K562 (cell line): ENCODE results near the gene ANKRD65. TPM values are rescaled to one million over a fixed set of nuclear protein-coding genes. Genes with fewer than 3 reads are reported as not detected.

ENCODE experiments used
- ETS2 ChIP-seq: IDR thresholded peaks from 2 replicates; pipeline ENCODE4 v1.6.1; 2016; ENCODE audit warnings: borderline replicate concordance, missing genetic modification characterization, mild to moderate bottlenecking, moderate library complexity, missing compliant biosample characterization; ENCODE audit not compliant: poor library complexity, severe bottlenecking
- ZC3H4 ChIP-seq: sonication (generic); formaldehyde crosslinking; IDR thresholded peaks from 2 replicates; pipeline ENCODE4 v1.9.0; 2021; ENCODE audit warnings: missing genetic modification reagents, borderline replicate concordance
- ZNF830 ChIP-seq: fragments of 250-450 bp; sonication (Bioruptor Pico); IDR thresholded peaks from 2 replicates; pipeline ENCODE4 v1.5.0; 2021; ENCODE audit warnings: mild to moderate bottlenecking
- polyA plus RNA-seq, 8 experiments: library from polyadenylated mRNA; depleted of rRNA in 4 of 8; stranded (reverse) in 5 of 8; unstranded in 3 of 8; fragments of >200 nt; fragmentation: Nextera tagmentation in 2 of 8; fragmentation: Illumina TruSeq in 1 of 8; extraction: Ambion mirVana in 2 of 8; extraction: Trizol in 1 of 8; gene quantifications; 2 replicates each; pipeline versions ENCODE4 v1.2.1 to v1.2.3, GENCODE V29; 2011 to 2014; ENCODE audit warnings: inconsistent platforms in 1 of 8, missing spikeins in 1 of 8
- total RNA-seq, 7 experiments: library from RNA; depleted of rRNA in 6 of 7; stranded (reverse); fragments of >200 nt in 6 of 7; fragmentation: Illumina TruSeq in 2 of 7; extraction: Trizol in 2 of 7; gene quantifications; 2 replicates each; pipeline versions ENCODE4 v1.2.1 to v1.2.3, GENCODE V29; 2011 to 2021; ENCODE audit warnings: low replicate concordance in 1 of 7
- TF ChIP-seq, protein P1 (sequence below): fragments of 450-650 bp; IDR thresholded peaks from 2 replicates; pipeline ENCODE4 v1.6.1; 2014; ENCODE audit warnings: low read depth, mild to moderate bottlenecking, moderate library complexity, borderline replicate concordance
- TF ChIP-seq, protein P2 (sequence below): sonication (generic); formaldehyde crosslinking; IDR thresholded peaks from 2 replicates; pipeline ENCODE4 v1.8.0; 2022; ENCODE audit warnings: missing genetic modification reagents, mild to moderate bottlenecking, moderate library complexity, borderline replicate concordance
- TF ChIP-seq, protein P3 (sequence below), 2 experiments: fragments of 450-650 bp; formaldehyde crosslinking in 1 of 2; IDR thresholded peaks; 2 replicates each; pipeline versions ENCODE4 v1.4.0 to v1.6.1; 2014 to 2020; ENCODE audit warnings: mild to moderate bottlenecking in 2 of 2, borderline replicate concordance in 1 of 2, low read depth in 1 of 2
- TF ChIP-seq, protein P4 (sequence below): fragments of 250-450 bp; sonication (Bioruptor Pico); IDR thresholded peaks from 2 replicates; pipeline ENCODE4 v1.8.0; 2021; ENCODE audit warnings: moderate library complexity, mild to moderate bottlenecking, inconsistent platforms
- TF ChIP-seq, protein P5 (sequence below): fragments of 250-450 bp; sonication (Bioruptor Pico); IDR thresholded peaks from 2 replicates; pipeline ENCODE4 v1.9.0; 2021; ENCODE audit warnings: mild to moderate bottlenecking, inconsistent platforms

The ANKRD65 gene
- total and polyA plus RNA-seq, 9 of the 15 experiments (the other 6 are each of a cell fraction or from before 2014, with no cell fraction given), result not detected

DNA sequence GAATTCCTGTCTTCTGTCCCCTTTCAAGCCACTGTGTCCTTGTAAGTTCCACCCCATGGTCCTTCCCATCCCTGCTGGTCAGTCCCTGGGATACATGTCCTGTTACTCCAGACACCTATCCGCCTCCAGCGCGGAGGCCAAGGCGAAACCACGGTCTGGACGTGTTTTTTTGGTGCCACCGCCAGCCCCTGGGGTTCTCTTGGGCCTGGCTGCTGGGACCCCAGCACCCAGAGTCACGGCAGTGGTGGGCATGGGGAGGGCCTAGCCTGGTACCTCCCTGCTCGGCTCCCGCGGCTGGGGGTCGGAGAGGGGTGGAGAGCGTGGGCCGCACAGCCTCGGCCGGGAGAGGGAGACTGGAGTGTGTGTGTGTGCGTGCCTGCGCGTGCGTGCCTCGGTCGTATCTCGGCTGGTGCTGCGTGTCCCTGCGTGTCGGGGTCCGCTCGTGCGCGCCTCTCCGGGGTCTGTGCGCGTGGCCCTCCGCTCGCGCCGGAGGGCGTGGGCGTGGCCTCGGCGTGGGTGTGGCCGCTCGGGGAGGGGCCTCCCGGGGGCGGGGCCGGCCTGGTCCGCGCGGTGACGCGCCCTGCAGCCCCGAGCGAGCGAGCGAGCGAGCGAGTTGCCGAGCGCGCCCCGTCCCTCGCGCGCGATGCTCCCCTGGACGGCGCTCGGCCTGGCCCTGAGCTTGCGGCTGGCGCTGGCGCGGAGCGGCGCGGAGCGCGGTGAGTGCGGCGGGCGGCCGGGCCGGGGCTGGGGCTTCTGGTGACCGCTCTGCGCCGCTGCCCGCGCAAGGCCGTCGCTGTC lies 14.2 kb upstream of the ANKRD65 start, which contains the start of gene VWA1 (continued):
- TF ChIP-seq, protein P1, sequence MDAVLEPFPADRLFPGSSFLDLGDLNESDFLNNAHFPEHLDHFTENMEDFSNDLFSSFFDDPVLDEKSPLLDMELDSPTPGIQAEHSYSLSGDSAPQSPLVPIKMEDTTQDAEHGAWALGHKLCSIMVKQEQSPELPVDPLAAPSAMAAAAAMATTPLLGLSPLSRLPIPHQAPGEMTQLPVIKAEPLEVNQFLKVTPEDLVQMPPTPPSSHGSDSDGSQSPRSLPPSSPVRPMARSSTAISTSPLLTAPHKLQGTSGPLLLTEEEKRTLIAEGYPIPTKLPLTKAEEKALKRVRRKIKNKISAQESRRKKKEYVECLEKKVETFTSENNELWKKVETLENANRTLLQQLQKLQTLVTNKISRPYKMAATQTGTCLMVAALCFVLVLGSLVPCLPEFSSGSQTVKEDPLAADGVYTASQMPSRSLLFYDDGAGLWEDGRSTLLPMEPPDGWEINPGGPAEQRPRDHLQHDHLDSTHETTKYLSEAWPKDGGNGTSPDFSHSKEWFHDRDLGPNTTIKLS, result no peak
- TF ChIP-seq, protein P2, sequence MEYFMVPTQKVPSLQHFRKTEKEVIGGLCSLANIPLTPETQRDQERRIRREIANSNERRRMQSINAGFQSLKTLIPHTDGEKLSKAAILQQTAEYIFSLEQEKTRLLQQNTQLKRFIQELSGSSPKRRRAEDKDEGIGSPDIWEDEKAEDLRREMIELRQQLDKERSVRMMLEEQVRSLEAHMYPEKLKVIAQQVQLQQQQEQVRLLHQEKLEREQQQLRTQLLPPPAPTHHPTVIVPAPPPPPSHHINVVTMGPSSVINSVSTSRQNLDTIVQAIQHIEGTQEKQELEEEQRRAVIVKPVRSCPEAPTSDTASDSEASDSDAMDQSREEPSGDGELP (CRISPR knock-in tag), result no peak
- TF ChIP-seq, protein P3, sequence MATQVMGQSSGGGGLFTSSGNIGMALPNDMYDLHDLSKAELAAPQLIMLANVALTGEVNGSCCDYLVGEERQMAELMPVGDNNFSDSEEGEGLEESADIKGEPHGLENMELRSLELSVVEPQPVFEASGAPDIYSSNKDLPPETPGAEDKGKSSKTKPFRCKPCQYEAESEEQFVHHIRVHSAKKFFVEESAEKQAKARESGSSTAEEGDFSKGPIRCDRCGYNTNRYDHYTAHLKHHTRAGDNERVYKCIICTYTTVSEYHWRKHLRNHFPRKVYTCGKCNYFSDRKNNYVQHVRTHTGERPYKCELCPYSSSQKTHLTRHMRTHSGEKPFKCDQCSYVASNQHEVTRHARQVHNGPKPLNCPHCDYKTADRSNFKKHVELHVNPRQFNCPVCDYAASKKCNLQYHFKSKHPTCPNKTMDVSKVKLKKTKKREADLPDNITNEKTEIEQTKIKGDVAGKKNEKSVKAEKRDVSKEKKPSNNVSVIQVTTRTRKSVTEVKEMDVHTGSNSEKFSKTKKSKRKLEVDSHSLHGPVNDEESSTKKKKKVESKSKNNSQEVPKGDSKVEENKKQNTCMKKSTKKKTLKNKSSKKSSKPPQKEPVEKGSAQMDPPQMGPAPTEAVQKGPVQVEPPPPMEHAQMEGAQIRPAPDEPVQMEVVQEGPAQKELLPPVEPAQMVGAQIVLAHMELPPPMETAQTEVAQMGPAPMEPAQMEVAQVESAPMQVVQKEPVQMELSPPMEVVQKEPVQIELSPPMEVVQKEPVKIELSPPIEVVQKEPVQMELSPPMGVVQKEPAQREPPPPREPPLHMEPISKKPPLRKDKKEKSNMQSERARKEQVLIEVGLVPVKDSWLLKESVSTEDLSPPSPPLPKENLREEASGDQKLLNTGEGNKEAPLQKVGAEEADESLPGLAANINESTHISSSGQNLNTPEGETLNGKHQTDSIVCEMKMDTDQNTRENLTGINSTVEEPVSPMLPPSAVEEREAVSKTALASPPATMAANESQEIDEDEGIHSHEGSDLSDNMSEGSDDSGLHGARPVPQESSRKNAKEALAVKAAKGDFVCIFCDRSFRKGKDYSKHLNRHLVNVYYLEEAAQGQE (IDR thresholded peaks at IDR 0.05; ENCODE audit: borderline replicate concordance), result no peak
- TF ChIP-seq, protein P3 (CRISPR knock-in tag; IDR thresholded peaks at IDR 0.05; ENCODE audit: low read depth), result 0 out of 2 replicates have a peak, but pooled peaks have one; percentile 6
- no peak for TF ChIP-seq ZC3H4 (CRISPR knock-in tag)
- TF ChIP-seq, protein P4, sequence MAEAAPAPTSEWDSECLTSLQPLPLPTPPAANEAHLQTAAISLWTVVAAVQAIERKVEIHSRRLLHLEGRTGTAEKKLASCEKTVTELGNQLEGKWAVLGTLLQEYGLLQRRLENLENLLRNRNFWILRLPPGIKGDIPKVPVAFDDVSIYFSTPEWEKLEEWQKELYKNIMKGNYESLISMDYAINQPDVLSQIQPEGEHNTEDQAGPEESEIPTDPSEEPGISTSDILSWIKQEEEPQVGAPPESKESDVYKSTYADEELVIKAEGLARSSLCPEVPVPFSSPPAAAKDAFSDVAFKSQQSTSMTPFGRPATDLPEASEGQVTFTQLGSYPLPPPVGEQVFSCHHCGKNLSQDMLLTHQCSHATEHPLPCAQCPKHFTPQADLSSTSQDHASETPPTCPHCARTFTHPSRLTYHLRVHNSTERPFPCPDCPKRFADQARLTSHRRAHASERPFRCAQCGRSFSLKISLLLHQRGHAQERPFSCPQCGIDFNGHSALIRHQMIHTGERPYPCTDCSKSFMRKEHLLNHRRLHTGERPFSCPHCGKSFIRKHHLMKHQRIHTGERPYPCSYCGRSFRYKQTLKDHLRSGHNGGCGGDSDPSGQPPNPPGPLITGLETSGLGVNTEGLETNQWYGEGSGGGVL (CRISPR knock-in tag), result no peak
- no peak for TF ChIP-seq ETS2 (tag)
- TF ChIP-seq, protein P5, sequence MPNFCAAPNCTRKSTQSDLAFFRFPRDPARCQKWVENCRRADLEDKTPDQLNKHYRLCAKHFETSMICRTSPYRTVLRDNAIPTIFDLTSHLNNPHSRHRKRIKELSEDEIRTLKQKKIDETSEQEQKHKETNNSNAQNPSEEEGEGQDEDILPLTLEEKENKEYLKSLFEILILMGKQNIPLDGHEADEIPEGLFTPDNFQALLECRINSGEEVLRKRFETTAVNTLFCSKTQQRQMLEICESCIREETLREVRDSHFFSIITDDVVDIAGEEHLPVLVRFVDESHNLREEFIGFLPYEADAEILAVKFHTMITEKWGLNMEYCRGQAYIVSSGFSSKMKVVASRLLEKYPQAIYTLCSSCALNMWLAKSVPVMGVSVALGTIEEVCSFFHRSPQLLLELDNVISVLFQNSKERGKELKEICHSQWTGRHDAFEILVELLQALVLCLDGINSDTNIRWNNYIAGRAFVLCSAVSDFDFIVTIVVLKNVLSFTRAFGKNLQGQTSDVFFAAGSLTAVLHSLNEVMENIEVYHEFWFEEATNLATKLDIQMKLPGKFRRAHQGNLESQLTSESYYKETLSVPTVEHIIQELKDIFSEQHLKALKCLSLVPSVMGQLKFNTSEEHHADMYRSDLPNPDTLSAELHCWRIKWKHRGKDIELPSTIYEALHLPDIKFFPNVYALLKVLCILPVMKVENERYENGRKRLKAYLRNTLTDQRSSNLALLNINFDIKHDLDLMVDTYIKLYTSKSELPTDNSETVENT (CRISPR knock-in tag), result peak; percentile 45; the same call in 1 of the 2 replicates
- no peak for TF ChIP-seq ZNF830
